AG09319 (cell line): ENCODE results near the gene EPB41L4B.
"Not testable (repeated sequence)": the region's sequence is repeated elsewhere in the genome, so short reads cannot be mapped to it uniquely, and the experiment has no call there.

Experiments
- DNase-seq: peaks from one replicate; pipeline ENCODE4 v3.0.0-alpha.2; 2010; ENCODE audit warnings: low read depth; ENCODE audit errors: extremely low read depth
- TF ChIP-seq, protein P1 (sequence below): IDR thresholded peaks from 2 replicates; pipeline ENCODE4 v1.5.1; 2011; ENCODE audit warnings: low read depth, mild to moderate bottlenecking, inconsistent platforms, low read length, moderate library complexity

The EPB41L4B gene

DNA sequence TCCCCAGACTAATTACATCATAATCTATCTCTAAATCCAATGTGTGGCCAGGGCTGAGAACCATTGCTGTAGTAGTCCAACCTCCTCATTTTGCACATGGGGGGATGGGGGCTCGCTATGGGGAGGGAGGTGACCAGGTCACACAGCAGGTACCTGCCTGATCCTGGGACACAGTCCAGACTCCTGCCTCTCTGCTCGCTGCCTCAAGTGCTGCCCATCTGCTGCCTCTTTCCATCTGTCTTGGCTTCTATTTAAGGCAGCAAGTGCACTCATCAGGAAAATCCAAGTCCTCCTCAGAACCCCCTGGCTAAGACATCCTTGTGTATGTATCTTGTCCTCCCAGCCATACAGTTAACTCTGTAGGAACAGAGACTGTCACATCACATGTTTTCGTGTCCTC is 96.1 kb downstream of the EPB41L4B start:
- DNase-seq: no peak
- TF ChIP-seq, protein P1, sequence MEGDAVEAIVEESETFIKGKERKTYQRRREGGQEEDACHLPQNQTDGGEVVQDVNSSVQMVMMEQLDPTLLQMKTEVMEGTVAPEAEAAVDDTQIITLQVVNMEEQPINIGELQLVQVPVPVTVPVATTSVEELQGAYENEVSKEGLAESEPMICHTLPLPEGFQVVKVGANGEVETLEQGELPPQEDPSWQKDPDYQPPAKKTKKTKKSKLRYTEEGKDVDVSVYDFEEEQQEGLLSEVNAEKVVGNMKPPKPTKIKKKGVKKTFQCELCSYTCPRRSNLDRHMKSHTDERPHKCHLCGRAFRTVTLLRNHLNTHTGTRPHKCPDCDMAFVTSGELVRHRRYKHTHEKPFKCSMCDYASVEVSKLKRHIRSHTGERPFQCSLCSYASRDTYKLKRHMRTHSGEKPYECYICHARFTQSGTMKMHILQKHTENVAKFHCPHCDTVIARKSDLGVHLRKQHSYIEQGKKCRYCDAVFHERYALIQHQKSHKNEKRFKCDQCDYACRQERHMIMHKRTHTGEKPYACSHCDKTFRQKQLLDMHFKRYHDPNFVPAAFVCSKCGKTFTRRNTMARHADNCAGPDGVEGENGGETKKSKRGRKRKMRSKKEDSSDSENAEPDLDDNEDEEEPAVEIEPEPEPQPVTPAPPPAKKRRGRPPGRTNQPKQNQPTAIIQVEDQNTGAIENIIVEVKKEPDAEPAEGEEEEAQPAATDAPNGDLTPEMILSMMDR: no peak

DNA sequence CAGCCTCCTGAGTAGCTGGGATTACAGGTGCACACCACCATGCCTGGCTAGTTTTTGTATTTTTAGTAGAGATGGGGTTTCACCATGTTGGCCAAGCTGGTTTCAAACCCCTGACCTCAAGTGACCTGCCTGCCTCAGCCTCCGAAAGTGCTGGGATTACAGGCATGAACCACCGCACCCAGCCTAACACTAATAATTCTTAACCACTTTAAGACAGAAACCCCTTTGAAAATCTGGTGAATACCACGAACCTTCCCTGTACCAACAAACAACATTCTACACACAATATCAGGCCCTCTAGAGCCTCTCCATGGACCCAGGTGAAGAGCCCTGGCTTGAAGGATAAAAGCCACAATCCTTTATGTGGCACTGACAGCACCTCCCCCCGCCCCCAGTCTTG is 102.6 kb downstream of the EPB41L4B start:
- DNase-seq: not testable (repeated sequence)

DNA sequence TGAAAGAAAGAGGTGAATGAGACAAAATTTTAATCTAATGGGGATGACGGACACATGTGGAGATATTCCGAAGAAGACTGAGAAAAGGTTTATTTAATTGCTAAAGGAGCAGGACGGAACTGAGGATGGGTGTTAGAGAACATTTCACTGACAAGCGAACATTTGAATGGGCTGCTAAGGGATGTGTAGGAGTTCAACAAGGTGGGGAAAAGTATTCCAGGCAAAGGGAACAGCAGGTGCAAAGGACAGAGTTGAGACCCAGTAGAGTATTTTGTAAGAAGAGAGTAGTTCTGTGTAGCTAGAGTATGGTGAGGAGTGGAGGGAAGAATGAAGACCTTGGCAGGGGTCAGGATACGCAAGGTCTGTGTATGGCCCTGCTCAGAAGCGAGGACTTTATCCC is 106.4 kb downstream of the EPB41L4B start:
- TF ChIP-seq, protein P1: no peak
- no peak for DNase-seq

DNA sequence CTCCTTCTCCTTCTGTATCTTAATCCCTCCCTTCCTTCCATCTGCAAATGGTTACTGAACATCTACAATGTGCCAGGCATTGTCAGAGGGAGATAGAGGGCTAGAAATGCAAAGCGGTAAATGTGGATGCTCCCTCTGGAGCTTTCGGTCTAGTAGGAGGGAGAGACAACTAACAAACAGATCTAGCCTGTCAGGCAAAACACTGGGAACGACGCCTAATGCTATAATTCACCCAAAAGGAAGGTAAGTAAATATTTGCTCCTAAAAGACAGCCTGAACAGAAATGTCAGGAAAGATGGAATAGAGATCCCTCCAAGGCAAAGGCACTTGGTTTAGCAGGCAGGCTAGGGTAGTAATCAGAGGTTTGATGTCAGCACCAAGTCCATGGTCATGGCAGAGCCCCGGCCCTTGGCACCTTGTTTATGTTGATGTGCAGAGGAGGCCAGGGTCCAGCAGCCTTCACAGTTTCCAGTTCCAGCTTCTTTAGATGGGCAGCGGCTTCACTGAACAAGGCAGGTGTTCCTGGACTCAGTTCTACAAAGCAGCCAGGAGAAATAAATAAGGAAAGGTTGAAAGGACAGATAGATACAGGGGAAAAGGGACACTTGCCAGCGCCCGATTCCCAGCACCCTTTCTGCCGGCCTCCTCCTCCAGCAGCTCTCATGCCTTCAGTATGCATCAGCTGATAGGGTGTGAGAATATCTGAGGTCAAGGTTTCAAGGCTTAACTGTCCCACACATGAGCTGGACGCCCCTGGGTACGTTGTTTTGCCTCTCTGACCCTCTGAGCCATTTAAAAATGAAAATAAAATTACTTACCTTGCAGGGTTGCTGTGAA is 107.4 kb downstream of the EPB41L4B start:
- TF ChIP-seq, protein P1: no peak
- no peak for DNase-seq

DNA sequence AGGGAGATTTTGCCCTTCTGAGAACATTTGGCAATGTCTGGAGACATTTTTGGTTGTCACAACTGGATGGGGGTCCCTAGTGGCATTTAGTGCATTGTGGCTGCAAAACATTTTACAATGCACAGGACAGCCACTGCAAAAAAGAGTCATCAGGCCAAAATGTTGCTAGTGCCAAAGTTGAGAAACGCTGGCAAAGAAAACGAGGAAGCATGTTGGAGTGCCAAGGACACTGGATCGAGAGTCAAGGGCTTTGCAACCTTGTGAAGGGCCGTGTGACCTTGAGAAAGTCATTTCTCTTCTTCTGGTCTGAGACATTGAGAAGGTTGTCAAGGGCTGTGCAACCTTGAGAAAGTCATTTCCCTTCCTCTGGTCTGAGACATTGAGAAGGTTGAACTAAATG is 108.1 kb downstream of the EPB41L4B start:
- DNase-seq: no peak
- TF ChIP-seq, protein P1: no peak

DNA sequence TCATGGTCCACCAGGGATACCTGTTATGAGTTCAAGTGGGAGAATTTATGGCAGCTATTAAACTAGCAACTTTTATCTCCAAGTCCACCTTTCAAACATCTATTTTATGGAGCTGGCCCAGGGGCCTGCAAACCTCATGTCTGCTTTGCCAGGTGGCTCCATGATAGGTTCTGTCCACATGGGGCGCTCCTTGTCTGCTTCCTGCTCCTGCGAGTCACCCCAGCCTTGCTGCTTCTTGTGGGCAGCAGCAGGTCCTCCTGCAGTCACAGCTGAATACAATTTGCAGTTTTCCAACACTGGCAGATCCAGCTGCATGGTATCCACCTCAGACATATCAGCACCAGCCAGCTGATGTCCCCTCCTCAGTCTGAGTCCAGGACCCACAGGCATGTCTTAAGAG is 114.2 kb downstream of the EPB41L4B start:
- TF ChIP-seq, protein P1: no peak
- no peak for DNase-seq

DNA sequence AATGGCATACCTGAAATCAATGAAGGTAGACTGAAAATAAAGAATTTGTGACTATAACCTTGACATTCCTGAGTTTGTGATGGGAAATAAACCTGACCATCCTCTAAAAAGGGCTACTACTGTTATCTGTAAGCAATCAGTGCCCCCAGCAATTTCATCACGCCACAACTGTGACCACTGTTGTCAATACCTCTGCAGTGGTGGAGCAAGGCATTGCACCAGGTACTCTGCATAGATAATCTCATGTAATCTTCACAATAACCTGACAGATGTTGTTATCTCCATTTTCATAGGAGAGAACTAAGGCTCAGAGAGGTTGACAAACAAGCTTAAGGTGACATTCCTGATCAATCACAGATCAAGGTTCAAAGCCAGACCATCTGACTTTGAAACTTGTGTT is 115.3 kb downstream of the EPB41L4B start:
- no peak for DNase-seq
- TF ChIP-seq, protein P1: no peak
